T-cell (primary cell): ENCODE data around the gene HARS2. TPM values are rescaled to one million over a fixed set of nuclear protein-coding genes. Genes with fewer than 3 reads are reported as not detected.
"Not testable (repeated sequence)": the region's sequence is repeated elsewhere in the genome, so short reads cannot be mapped to it uniquely, and the experiment has no call there.

Source experiments
- ATAC-seq, 4 experiments: fragments of 200-7000 bp in 3 of 4; fragments of 150-1000 bp in 1 of 4; cut with Tn5 transposase; replicated peaks in 1 of 4; 1 replicate in 3 of 4; 2 replicates in 1 of 4; pipeline ENCODE4 v1.10.0; 2021; ENCODE audit warnings: moderate library complexity in 3 of 4, mild to moderate bottlenecking in 2 of 4, moderate number of reproducible peaks in 1 of 4
- CTCF ChIA-PET, 2 donors: fragments of 300-600 bp; sonication (Branson Sonifier 250); formaldehyde crosslinking; loops; one replicate each; lab custom pipeline; 2022; ENCODE audit warnings: antibody characterized with exemption in 2 of 2; lab: Charles Lee
- POLR2A ChIA-PET, 2 donors: fragments of 300-600 bp; sonication (Branson Sonifier 250); formaldehyde crosslinking; loops; one replicate each; lab custom pipeline; 2022; ENCODE audit warnings: antibody characterized with exemption in 2 of 2; lab: Charles Lee
- DNase-seq, 35 experiments: peaks; one replicate each; pipeline versions ENCODE4 v3.0.0 to v3.0.0-alpha.2; 2013 to 2023
- H3K27ac ChIP-seq: one replicate; pipeline ENCODE4 v1.5.1; 2013; ENCODE audit warnings: low read length
- H3K27me3 ChIP-seq, 2 experiments: replicated peaks in 1 of 2; 1 replicate in 1 of 2; 2 replicates in 1 of 2; pipeline versions ENCODE4 v1.6.1 to v1.7.0; 2013; ENCODE audit warnings: low read length in 1 of 2, mixed read lengths in 1 of 2; ENCODE audit not compliant: control insufficient read depth in 2 of 2, insufficient read depth in 2 of 2; ENCODE audit errors: extremely low read depth in 1 of 2
- H3K36me3 ChIP-seq, 2 donors: 1 replicate in 1 of 2; 2 replicates in 1 of 2; pipeline versions ENCODE4 v1.6.1 to v1.7.0; 2013; ENCODE audit warnings: low read length in 1 of 2; ENCODE audit not compliant: control insufficient read depth in 2 of 2, insufficient read depth in 1 of 2; ENCODE audit errors: extremely low read depth in 1 of 2
- H3K4me1 ChIP-seq, 2 experiments: 1 replicate in 1 of 2; 2 replicates in 1 of 2; pipeline versions ENCODE4 v1.6.1 to v1.7.0; 2013; ENCODE audit warnings: low read length in 2 of 2, mixed read lengths in 1 of 2; ENCODE audit not compliant: insufficient read depth in 2 of 2, control insufficient read depth in 1 of 2; ENCODE audit errors: extremely low read depth in 1 of 2
- H3K4me3 ChIP-seq, 2 donors: 1 replicate in 1 of 2; 2 replicates in 1 of 2; pipeline versions ENCODE4 v1.5.1 to v1.7.0; 2013; ENCODE audit warnings: mild to moderate bottlenecking in 2 of 2, low read length in 1 of 2, moderate library complexity in 1 of 2; ENCODE audit not compliant: control insufficient read depth in 1 of 2; ENCODE audit errors: extremely low read depth in 1 of 2
- H3K9me3 ChIP-seq: 2 replicates; pipeline ENCODE4 v1.7.0; 2013
- H3K27ac Mint-ChIP-seq, 2 donors: one replicate each; pipeline ENCODE4 v1.8.0; 2020 to 2021; ENCODE audit warnings: mild to moderate bottlenecking in 2 of 2, mixed read lengths in 2 of 2
- H3K27me3 Mint-ChIP-seq, 2 donors: one replicate each; pipeline ENCODE4 v1.8.0; 2021 to 2022; ENCODE audit warnings: mixed read lengths in 2 of 2
- H3K36me3 Mint-ChIP-seq: one replicate; pipeline ENCODE4 v1.8.0; 2021; ENCODE audit warnings: mixed read lengths
- H3K4me1 Mint-ChIP-seq, 3 donors: one replicate each; pipeline ENCODE4 v1.8.0; 2020 to 2022; ENCODE audit warnings: mixed read lengths in 3 of 3, mild to moderate bottlenecking in 1 of 3
- H3K4me3 Mint-ChIP-seq, 3 donors: one replicate each; pipeline ENCODE4 v1.8.0; 2020 to 2022; ENCODE audit warnings: mild to moderate bottlenecking in 3 of 3, mixed read lengths in 3 of 3, moderate library complexity in 3 of 3
- H3K9me3 Mint-ChIP-seq, 3 donors: one replicate each; pipeline ENCODE4 v1.8.0; 2020 to 2022; ENCODE audit warnings: mixed read lengths in 3 of 3
- WGBS: methylation state at CpG from one replicate; pipeline ENCODE4 v1.1.5; 2013; ENCODE audit warnings: missing lambda C conversion rate; ENCODE audit not compliant: insufficient coverage; 5-methylcytosine and 5-hydroxymethylcytosine counted together
- total RNA-seq, 35 experiments: library from RNA in 6 of 35; stranded (reverse) in 6 of 35; fragments of 120-200 nt in 1 of 35; gene quantifications; one replicate each; pipeline versions ENCODE4 v1.2.1 to v1.2.4 and lab custom pipeline; 2013 to 2026

HARS2 gene
- total RNA-seq, 5 donors from 2014 or later (not counting 1 experiment from before 2014, with no cell fraction given): 30.7 to 58.5 (median 52.7) TPM

GRCh38 chr5:140660371-140660770 lies 30.9 kb upstream of the HARS2 start:
- Mint-ChIP-seq H3K4me1 (peaks cover 8 to 12% (median 10%) of the 10 kb centered on the region in 3 donors), H3K36me3 (peaks cover 58% of the 10 kb centered on the region)
- H3K4me3 ChIP-seq, H3K9me3 ChIP-seq, H3K27me3 ChIP-seq, H3K4me3 Mint-ChIP-seq, H3K27me3 Mint-ChIP-seq, H3K27ac Mint-ChIP-seq, POLR2A ChIA-PET, H3K27ac ChIP-seq, ATAC-seq, DNase-seq, CTCF ChIA-PET, H3K9me3 Mint-ChIP-seq: not testable (repeated sequence)
- Histone ChIP-seq H3K4me1 (peaks cover under 1 to 13% of the 10 kb centered on the region in 2 experiments), H3K36me3 (peaks cover 26 to 77% of the 10 kb centered on the region in 2 donors)
- WGBS: 100% methylated on average over 1 of the region's 6 CpGs

- H3K27me3 Mint-ChIP-seq: no peaks in the 10 kb centered on the region
- H3K36me3 Mint-ChIP-seq: peaks cover 58% of the 10 kb centered on the region
- Histone ChIP-seq H3K4me1 (peaks cover 6 to 24% of the 10 kb centered on the region in 2 experiments), H3K27ac (peak overlapping the region; percentile 97), H3K36me3 (peaks cover 22 to 64% of the 10 kb centered on the region in 2 donors), H3K9me3 (no peaks in the 10 kb centered on the region), H3K27me3 (no peaks in the 10 kb centered on the region), H3K4me3 (peak overlapping the region; percentile 96 to 97)
- DNase-seq (no peak), ATAC-seq (no peak)
- H3K27ac Mint-ChIP-seq: peak overlapping the region; percentile 98
- no peaks in the 10 kb centered on the region for H3K9me3 Mint-ChIP-seq
- CTCF ChIA-PET: interaction anchor here in 1 of 2 donors (1.2 kb wide), 1 partner anchor 16 kb away, joined by 6 read pairs; the partner anchor contains the start of genes IK and NDUFA2
- H3K4me1 Mint-ChIP-seq: peaks cover 33 to 35% (median 33%) of the 10 kb centered on the region in 3 donors
- H3K4me3 Mint-ChIP-seq: peak overlapping the region; percentile 97 to 100 (median 98)
- WGBS: 46% methylated on average over 18 of the region's 18 CpGs
- POLR2A ChIA-PET: interaction anchor here (0.5 to 1.5 kb wide), 4 partner anchors 13 to 40 kb away, joined by 3 to 16 read pairs (median 4); partner anchors contain the start of genes IK (in 1 of the 2), NDUFA2 (in 1 of the 2) and ZMAT2 (in 1 of the 2)
Observed at GRCh38 chr5:140664030-140664358, 27.3 kb upstream of the HARS2 start.

- H3K4me1 ChIP-seq: peaks cover 6 to 24% of the 10 kb centered on the region in 2 experiments
- no peaks in the 10 kb centered on the region for H3K9me3 ChIP-seq
- Mint-ChIP-seq H3K36me3 (peaks cover 59% of the 10 kb centered on the region), H3K9me3 (no peaks in the 10 kb centered on the region), H3K27me3 (no peaks in the 10 kb centered on the region), H3K4me3 (peak within 1 kb of the TSS; percentile 97 to 100 (median 98)), H3K4me1 (peaks cover 33 to 35% (median 33%) of the 10 kb centered on the region in 3 donors), H3K27ac (peak within 1 kb of the TSS; percentile 98)
- ATAC-seq: peak; percentile 94 to 97 (median 94)
- peak; percentile 88 to 99 (median 96) for DNase-seq
- CTCF ChIA-PET: interaction anchor here in 1 of 2 donors (1.2 kb wide), 1 partner anchor 17 kb away, joined by 6 read pairs; the partner anchor contains the start of genes IK and NDUFA2
- H3K36me3 ChIP-seq: peaks cover 19 to 64% of the 10 kb centered on the region in 2 donors
- H3K27me3 ChIP-seq: no peaks in the 10 kb centered on the region
- peak within 1 kb of the TSS; percentile 96 to 97 for H3K4me3 ChIP-seq
- WGBS: 0% methylated on average over 48 of the region's 54 CpGs
- POLR2A ChIA-PET: interaction anchor here (0.6 to 1.5 kb wide), 4 partner anchors 10 to 40 kb away, joined by 3 to 16 read pairs (median 4); partner anchors contain the start of genes IK (in 1 of the 2), NDUFA2 (in 1 of the 2) and ZMAT2 (in 1 of the 2)
- peak within 1 kb of the TSS; percentile 97 for H3K27ac ChIP-seq
Observed at GRCh38 chr5:140664359-140665119, 26.7 kb upstream of the HARS2 start, which contains the start of gene WDR55. Gene WDR55 (plus strand): TSS chr5:140664904. CDS start chr5:140664913, 9 bp downstream.

- POLR2A ChIA-PET: interaction anchor here in 1 of 2 donors (0.5 kb wide), 1 partner anchor 8 kb away, joined by 3 read pairs; no protein-coding TSS in a partner anchor
- no CpG with 5 or more reads among the region's 4 CpGs for WGBS
- H3K27ac Mint-ChIP-seq: not testable (repeated sequence)
Observed at GRCh38 chr5:140671035-140671434, 20.2 kb upstream of the HARS2 start.

GRCh38 chr5:140671472-140672125 lies 19.7 kb upstream of the HARS2 start:
- Histone ChIP-seq H3K4me1 (peaks cover 0 to 2% of the 10 kb centered on the region in 2 experiments), H3K9me3 (no peaks in the 10 kb centered on the region), H3K4me3 (no peak overlapping the region), H3K27ac (no peak overlapping the region), H3K36me3 (peaks cover 14 to 84% of the 10 kb centered on the region in 2 donors), H3K27me3 (no peaks in the 10 kb centered on the region)
- 92% methylated on average over 2 of the region's 7 CpGs for WGBS
- H3K27me3 Mint-ChIP-seq: no peaks in the 10 kb centered on the region
- no peak for DNase-seq
- ATAC-seq: no peak
- H3K4me1 Mint-ChIP-seq: peaks cover 16 to 17% (median 17%) of the 10 kb centered on the region in 3 donors
- H3K9me3 Mint-ChIP-seq: no peaks in the 10 kb centered on the region
- ChIA-PET POLR2A (interaction anchor here in 1 of 2 donors (0.8 kb wide), 1 partner anchor 9 kb away, joined by 4 read pairs; no protein-coding TSS in a partner anchor), CTCF (no interaction called here)
- H3K4me3 Mint-ChIP-seq: no peak overlapping the region
- H3K36me3 Mint-ChIP-seq: peaks cover 59% of the 10 kb centered on the region
- H3K27ac Mint-ChIP-seq: no peak overlapping the region

More at GRCh38 chr5:140671035-140671434, 20.2 kb upstream of the HARS2 start:
- H3K9me3 Mint-ChIP-seq, H3K9me3 ChIP-seq, DNase-seq, H3K4me3 ChIP-seq, H3K27me3 ChIP-seq, H3K4me1 ChIP-seq, CTCF ChIA-PET, H3K27ac ChIP-seq, H3K4me3 Mint-ChIP-seq, ATAC-seq, H3K27me3 Mint-ChIP-seq: not testable (repeated sequence)
- peaks cover 54% of the 10 kb centered on the region for H3K36me3 Mint-ChIP-seq
- peaks cover 14 to 78% of the 10 kb centered on the region in 2 donors for H3K36me3 ChIP-seq
- peaks cover 21 to 22% (median 21%) of the 10 kb centered on the region in 3 donors for H3K4me1 Mint-ChIP-seq
